Muscle of leg (tissue), 11 donors: Measurements from ENCODE around the gene PDZK1IP1. TPM values are rescaled to one million over a fixed set of nuclear protein-coding genes. Genes with fewer than 3 reads are reported as not detected.

Experiments used
- DNase-seq: peaks from one replicate; pipeline ENCODE4 v3.0.0; 2013
- H3K27ac ChIP-seq: one replicate; pipeline ENCODE4 v1.5.1; 2013; ENCODE audit warnings: mild to moderate bottlenecking, low read length, control low read depth
- H3K27me3 ChIP-seq: one replicate; pipeline ENCODE4 v1.6.1; 2013; ENCODE audit warnings: low read length; ENCODE audit not compliant: control insufficient read depth, insufficient read depth
- H3K36me3 ChIP-seq: one replicate; pipeline ENCODE4 v1.6.1; 2013; ENCODE audit warnings: low read length; ENCODE audit not compliant: control insufficient read depth, insufficient read depth
- H3K4me1 ChIP-seq: one replicate; pipeline ENCODE4 v1.6.1; 2013; ENCODE audit warnings: low read length; ENCODE audit not compliant: control insufficient read depth, insufficient read depth
- H3K4me3 ChIP-seq: one replicate; pipeline ENCODE4 v1.5.1; 2013; ENCODE audit warnings: low read length, control low read depth
- H3K9me3 ChIP-seq: replicated peaks from 2 replicates; pipeline ENCODE4 v1.6.1; 2013; ENCODE audit warnings: low read depth, low read length; ENCODE audit not compliant: control insufficient read depth
- WGBS: methylation state at CpG from one replicate; pipeline ENCODE4 v1.1.5; 2013; ENCODE audit warnings: missing lambda C conversion rate; ENCODE audit not compliant: insufficient coverage; 5-methylcytosine and 5-hydroxymethylcytosine counted together
- polyA plus RNA-seq, 8 donors: library from polyadenylated mRNA; unstranded; fragments of 120-200 nt; gene quantifications; one replicate each; pipeline versions ENCODE4 v1.2.1 to v1.2.3, GENCODE V29; 2013; ENCODE audit warnings: inconsistent platforms in 1 of 8, low replicate concordance in 1 of 8; ENCODE audit not compliant: insufficient read length in 8 of 8, insufficient read depth in 1 of 8
- total RNA-seq: library from RNA; stranded (reverse); fragments of 120-200 nt; gene quantifications from one replicate; pipeline ENCODE4 v1.2.4, GENCODE V29; 2013

Gene PDZK1IP1
- total and polyA plus RNA-seq, 9 donors, result 0.09 to 0.41 (median 0.20) TPM; not detected in 2

GRCh38 chr1:47137925-47138615, 51.8 kb downstream of the PDZK1IP1 start:
- 70% methylated on average over 2 of the region's 5 CpGs for WGBS
- no peaks in the 10 kb centered on the region for H3K27me3 ChIP-seq

DNA sequence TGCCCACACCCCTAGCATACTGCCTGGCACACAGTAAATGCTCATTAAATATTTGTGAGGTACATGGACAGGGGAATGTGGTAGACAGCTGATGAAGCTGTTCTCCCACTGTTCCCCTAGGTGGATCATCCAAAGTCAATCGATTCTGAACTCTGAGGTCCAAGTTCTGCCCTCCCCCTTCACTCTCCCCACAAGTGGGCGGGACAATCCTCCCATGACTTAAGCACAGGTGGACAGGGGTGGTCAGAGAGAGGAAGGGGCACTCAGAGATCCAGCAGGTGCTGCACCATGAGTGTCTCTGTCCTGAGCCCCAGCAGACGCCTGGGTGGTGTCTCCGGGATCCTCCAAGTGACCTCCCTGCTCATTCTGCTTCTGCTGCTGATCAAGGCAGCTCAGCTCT, 52.6 kb downstream of the PDZK1IP1 start, which contains the start of gene CYP4A22:
Gene CYP4A22 (plus strand): TSS at position 244 of the 400 bp plus-strand sequence. CDS start 45 bp downstream, at position 289.
- no CpG with 5 or more reads among the region's 4 CpGs for WGBS

More at GRCh38 chr1:47137925-47138615, 51.8 kb downstream of the PDZK1IP1 start:
- H3K27ac ChIP-seq, result no peak overlapping the region
- H3K4me1 ChIP-seq, result no peaks in the 10 kb centered on the region
- H3K9me3 ChIP-seq, result no peaks in the 10 kb centered on the region
- no peaks in the 10 kb centered on the region for H3K36me3 ChIP-seq
- no peak for DNase-seq
- H3K4me3 ChIP-seq, result no peak overlapping the region

More for the DNA sequence above, 52.6 kb downstream of the PDZK1IP1 start, which contains the start of gene CYP4A22:
- Histone ChIP-seq H3K4me1 (no peaks in the 10 kb centered on the region), H3K36me3 (no peaks in the 10 kb centered on the region), H3K27me3 (no peaks in the 10 kb centered on the region), H3K27ac (no peak within 1 kb of the TSS), H3K9me3 (no peaks in the 10 kb centered on the region), H3K4me3 (no peak within 1 kb of the TSS)
- DNase-seq, result no peak

Other genes with a start within 250 kb of the PDZK1IP1 start
- gene CYP4A11, start 248.6 kb downstream of the PDZK1IP1 start, total RNA-seq, result 0.13 TPM
- gene CYP4A11, start 248.6 kb downstream of the PDZK1IP1 start, polyA plus RNA-seq, result 1 to 10 TPM in 1 of 8 donors, under 1 TPM in 4, not detected in 3; 0.06 to 1.0 (median 0.12) TPM
- 3.0 TPM for gene CYP4X1, start 166.4 kb downstream of the PDZK1IP1 start, total RNA-seq
- 1 to 10 TPM; 2.3 to 3.7 (median 3.0) TPM for gene CYP4X1, start 166.4 kb downstream of the PDZK1IP1 start, polyA plus RNA-seq
- gene CYP4Z1, start 122.8 kb downstream of the PDZK1IP1 start, total RNA-seq, result 0.18 TPM
- under 1 TPM in 5 of 8 donors, not detected in 3; 0.07 to 0.19 (median 0.15) TPM for gene CYP4Z1, start 122.8 kb downstream of the PDZK1IP1 start, polyA plus RNA-seq
- not detected for gene CYP4A22, start 52.6 kb downstream of the PDZK1IP1 start, total RNA-seq
- gene CYP4A22, start 52.6 kb downstream of the PDZK1IP1 start, polyA plus RNA-seq, result under 1 TPM in 3 of 8 donors, not detected in 5; 0.07 to 0.20 (median 0.14) TPM
- gene TAL1, start 42.2 kb upstream of the PDZK1IP1 start, total RNA-seq, result 3.0 TPM
- 1 to 10 TPM; 2.2 to 3.9 (median 3.3) TPM for gene TAL1, start 42.2 kb upstream of the PDZK1IP1 start, polyA plus RNA-seq
- gene STIL, start 124.1 kb upstream of the PDZK1IP1 start, total RNA-seq, result 5.1 TPM
- 1 to 10 TPM; 3.6 to 6.0 (median 4.7) TPM for gene STIL, start 124.1 kb upstream of the PDZK1IP1 start, polyA plus RNA-seq
- 59.1 TPM for gene CMPK1, start 143.8 kb upstream of the PDZK1IP1 start, total RNA-seq
- 10 to 100 TPM; 52.2 to 77.6 (median 70.1) TPM for gene CMPK1, start 143.8 kb upstream of the PDZK1IP1 start, polyA plus RNA-seq
- gene FOXE3, start 226.2 kb upstream of the PDZK1IP1 start, total RNA-seq, result not detected
- gene FOXE3, start 226.2 kb upstream of the PDZK1IP1 start, polyA plus RNA-seq, result under 1 TPM in 6 of 8 donors, not detected in 2; 0.05 to 0.20 (median 0.09) TPM
- 0.22 TPM for gene FOXD2, start 248.0 kb upstream of the PDZK1IP1 start, total RNA-seq
- under 1 TPM; 0.14 to 0.64 (median 0.29) TPM for gene FOXD2, start 248.0 kb upstream of the PDZK1IP1 start, polyA plus RNA-seq